ENCODE results near the gene NR2F2.

DNA sequence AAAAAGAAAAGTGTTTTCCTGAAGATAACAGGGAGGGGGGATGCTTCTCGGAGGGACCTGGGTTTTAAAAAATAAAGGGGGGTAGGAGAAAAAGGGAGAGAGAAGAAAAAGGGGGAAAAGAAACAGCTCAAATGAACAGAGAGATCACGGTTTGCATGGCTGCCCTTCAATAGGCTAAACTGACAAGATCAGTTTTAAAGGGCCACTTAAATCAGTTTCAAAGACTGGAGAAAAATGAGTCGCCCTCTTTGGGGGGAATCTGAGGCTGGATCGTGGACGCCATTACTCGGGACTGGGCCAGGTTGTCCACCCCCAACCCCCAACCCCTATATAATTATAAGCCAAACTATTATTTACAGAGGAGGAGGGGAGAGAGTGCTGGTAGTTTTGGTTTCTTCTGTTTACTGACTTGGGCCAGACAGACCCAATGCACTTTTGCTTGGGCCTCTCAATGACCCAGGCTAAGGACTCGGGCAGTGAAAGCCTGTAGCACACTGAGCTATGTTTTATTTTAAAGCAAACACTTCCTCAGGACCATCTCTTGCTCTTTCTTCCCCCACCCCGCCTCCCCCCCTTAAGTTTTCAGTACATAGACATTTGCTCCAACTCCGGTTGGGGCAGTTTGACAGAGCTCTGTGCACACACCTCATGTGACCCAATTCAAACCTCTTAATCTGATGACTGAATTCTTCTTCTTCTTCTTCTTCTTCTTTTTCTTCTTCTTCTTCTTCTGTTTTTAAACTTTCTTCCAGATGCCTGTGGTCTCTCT lies 6.3 kb downstream of the NR2F2 start:
- no peak for TF ChIP-seq POLR2A (IDR thresholded peaks at IDR 0.05)
- TF ChIP-seq, protein P1, sequence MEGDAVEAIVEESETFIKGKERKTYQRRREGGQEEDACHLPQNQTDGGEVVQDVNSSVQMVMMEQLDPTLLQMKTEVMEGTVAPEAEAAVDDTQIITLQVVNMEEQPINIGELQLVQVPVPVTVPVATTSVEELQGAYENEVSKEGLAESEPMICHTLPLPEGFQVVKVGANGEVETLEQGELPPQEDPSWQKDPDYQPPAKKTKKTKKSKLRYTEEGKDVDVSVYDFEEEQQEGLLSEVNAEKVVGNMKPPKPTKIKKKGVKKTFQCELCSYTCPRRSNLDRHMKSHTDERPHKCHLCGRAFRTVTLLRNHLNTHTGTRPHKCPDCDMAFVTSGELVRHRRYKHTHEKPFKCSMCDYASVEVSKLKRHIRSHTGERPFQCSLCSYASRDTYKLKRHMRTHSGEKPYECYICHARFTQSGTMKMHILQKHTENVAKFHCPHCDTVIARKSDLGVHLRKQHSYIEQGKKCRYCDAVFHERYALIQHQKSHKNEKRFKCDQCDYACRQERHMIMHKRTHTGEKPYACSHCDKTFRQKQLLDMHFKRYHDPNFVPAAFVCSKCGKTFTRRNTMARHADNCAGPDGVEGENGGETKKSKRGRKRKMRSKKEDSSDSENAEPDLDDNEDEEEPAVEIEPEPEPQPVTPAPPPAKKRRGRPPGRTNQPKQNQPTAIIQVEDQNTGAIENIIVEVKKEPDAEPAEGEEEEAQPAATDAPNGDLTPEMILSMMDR (IDR thresholded peaks at IDR 0.05 in 4 of 5, conservative IDR thresholded peaks at IDR 0.05 in 1 of 5): no peak
